Skeletal muscle tissue (tissue), 4 donors: Measurements from ENCODE around the gene TFPI. TPM values are rescaled to one million over a fixed set of nuclear protein-coding genes. Genes with fewer than 3 reads are reported as not detected.

Experiments
- H3K27ac ChIP-seq: one replicate; pipeline ENCODE4 v1.7.0; 2013; ENCODE audit warnings: mild to moderate bottlenecking, low read depth, low read length, inconsistent platforms
- H3K27me3 ChIP-seq, 3 donors: one replicate each; pipeline ENCODE4 v1.7.0; 2013; ENCODE audit warnings: low read length in 3 of 3; ENCODE audit not compliant: control insufficient read depth in 3 of 3, insufficient read depth in 3 of 3
- H3K36me3 ChIP-seq, 3 donors: one replicate each; pipeline ENCODE4 v1.7.0; 2013; ENCODE audit warnings: low read length in 3 of 3; ENCODE audit not compliant: control insufficient read depth in 3 of 3, insufficient read depth in 3 of 3
- H3K4me1 ChIP-seq, 3 donors: one replicate each; pipeline ENCODE4 v1.7.0; 2013; ENCODE audit warnings: low read length in 3 of 3, mild to moderate bottlenecking in 3 of 3; ENCODE audit not compliant: control insufficient read depth in 3 of 3, insufficient read depth in 3 of 3
- H3K4me3 ChIP-seq, 3 donors: one replicate each; pipeline ENCODE4 v1.7.0; 2013; ENCODE audit warnings: low read length in 3 of 3
- H3K9ac ChIP-seq, 3 donors: one replicate each; pipeline ENCODE4 v1.7.0; 2013; ENCODE audit warnings: low read length in 3 of 3, mild to moderate bottlenecking in 3 of 3, moderate library complexity in 2 of 3, low read depth in 1 of 3
- H3K9me3 ChIP-seq, 3 donors: one replicate each; pipeline ENCODE4 v1.7.0; 2013; ENCODE audit warnings: low read length in 3 of 3; ENCODE audit not compliant: control insufficient read depth in 3 of 3
- total RNA-seq: library from RNA; depleted of rRNA; stranded (reverse); fragments of >200 nt; gene quantifications from one replicate; pipeline ENCODE4 v1.2.3, GENCODE V29; 2014
- donor health status: Osteomylitis.

Gene TFPI
- total RNA-seq, 1 donor from 2014 or later = 47.0 TPM

DNA sequence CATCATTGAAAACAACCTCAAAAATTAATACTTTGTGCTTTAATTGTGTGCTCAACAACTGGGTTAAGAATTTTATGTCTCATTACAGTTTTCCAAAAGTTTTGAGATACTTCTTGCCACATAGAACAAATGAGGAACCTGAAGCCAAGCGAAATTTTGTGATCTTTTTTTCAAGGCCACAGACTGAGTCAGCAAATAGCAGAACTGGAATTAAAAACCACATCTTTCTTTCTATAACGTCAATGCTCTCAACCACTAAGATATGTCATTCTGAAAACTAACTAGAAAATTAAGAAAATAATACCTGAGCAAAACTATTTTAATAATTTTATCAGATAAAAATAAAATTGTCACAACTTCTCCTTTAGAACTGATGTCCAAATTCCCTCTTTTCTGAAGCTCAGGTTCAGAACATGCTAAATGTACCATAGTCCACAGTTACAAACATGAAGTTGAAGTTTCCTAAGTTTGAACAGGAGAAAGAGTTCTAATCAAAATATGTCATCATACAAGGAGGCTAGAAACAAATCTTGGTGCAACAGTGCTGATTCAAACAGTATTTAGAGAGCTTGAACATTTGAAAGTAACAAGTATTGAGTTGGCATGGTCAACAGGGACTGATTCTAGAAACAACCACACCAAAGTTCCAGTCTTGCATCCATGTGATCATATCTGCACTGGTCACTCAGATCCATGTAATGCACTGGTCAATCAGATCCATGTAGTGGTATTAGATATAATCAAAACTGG, 78.6 kb downstream of the TFPI start:
- Histone ChIP-seq H3K27ac (no peak overlapping the region), H3K36me3 (no peaks in the 10 kb centered on the region), H3K4me1 (no peaks in the 10 kb centered on the region), H3K27me3 (no peaks in the 10 kb centered on the region), H3K9me3 (no peaks in the 10 kb centered on the region), H3K9ac (no peak overlapping the region), H3K4me3 (no peak overlapping the region)

DNA sequence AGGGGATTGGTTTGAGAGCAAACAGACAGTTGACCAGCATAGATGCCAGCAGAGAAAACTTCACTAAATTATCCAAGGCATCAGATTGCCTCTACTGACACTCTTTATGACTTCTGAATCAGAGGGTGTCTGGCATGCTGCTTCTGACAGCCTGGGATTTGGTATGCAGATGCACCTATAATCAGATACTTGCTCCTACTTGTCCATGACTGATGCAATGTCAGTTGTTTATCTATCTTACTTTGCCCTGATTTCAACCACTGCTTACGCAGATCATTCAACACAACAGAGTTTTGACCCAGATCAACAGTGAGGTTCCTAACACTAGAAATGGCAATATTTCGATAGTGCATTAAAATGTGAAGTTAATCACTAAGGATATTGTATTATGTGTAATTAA, 83.5 kb downstream of the TFPI start:
- Histone ChIP-seq H3K27ac (no peak overlapping the region), H3K36me3 (peaks cover 0 to 4% (median 0%) of the 10 kb centered on the region in 3 donors), H3K9me3 (no peaks in the 10 kb centered on the region)

DNA sequence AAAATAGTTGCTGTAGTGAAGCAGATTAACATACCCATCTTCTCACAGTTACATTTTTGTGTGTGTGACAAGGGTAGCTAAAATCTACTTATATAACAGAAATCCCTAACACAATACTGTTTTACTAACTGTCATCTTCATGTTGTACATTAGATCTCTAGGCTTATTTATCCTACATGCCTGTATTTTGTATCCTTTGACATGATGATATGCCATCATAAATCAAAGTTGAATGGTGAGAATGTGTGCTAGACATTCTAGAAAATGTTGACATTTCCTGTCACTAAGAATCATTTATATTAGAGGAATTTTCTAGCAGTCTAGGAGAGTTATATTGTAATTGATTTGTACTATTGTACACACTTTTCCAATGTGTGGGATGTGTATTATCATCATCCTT, 84.7 kb downstream of the TFPI start:
- H3K27ac ChIP-seq = no peak overlapping the region
- no peaks in the 10 kb centered on the region for H3K9me3 ChIP-seq
- no peak overlapping the region for H3K4me3 ChIP-seq
- no peaks in the 10 kb centered on the region for H3K4me1 ChIP-seq
- H3K36me3 ChIP-seq = peaks cover 0 to 4% (median 0%) of the 10 kb centered on the region in 3 donors
- H3K9ac ChIP-seq = no peak overlapping the region
- H3K27me3 ChIP-seq = no peaks in the 10 kb centered on the region

More for the DNA sequence above, 83.5 kb downstream of the TFPI start:
- no peak overlapping the region for H3K9ac ChIP-seq
- H3K4me1 ChIP-seq = no peaks in the 10 kb centered on the region
- no peak overlapping the region for H3K4me3 ChIP-seq
- no peaks in the 10 kb centered on the region for H3K27me3 ChIP-seq

DNA sequence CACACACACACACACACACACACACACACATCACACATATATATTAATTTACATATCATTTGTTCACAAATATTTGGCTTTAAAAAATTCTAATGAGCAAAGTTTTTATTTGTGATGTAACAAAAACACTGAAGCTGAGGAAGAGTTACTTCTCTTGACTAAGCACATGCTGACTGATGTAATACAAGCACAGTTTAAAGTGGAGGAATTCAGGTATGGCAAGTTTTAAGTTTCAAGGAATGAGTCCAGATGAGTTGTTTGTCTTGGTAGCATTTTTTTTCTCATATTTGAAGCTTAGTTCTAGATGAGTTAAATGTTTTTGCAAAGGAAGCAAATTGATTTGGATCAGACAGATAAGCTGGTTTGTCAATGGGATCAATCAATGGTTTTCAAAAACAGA, 86.0 kb downstream of the TFPI start:
- Histone ChIP-seq H3K36me3 (peaks cover 0 to 4% (median 0%) of the 10 kb centered on the region in 3 donors), H3K4me1 (no peaks in the 10 kb centered on the region), H3K4me3 (no peak overlapping the region), H3K9ac (no peak overlapping the region), H3K27me3 (no peaks in the 10 kb centered on the region), H3K9me3 (no peaks in the 10 kb centered on the region), H3K27ac (no peak overlapping the region)

- H3K27ac ChIP-seq = no peak overlapping the region
- H3K9me3 ChIP-seq = no peaks in the 10 kb centered on the region
- no peak overlapping the region for H3K4me3 ChIP-seq
- no peak overlapping the region for H3K9ac ChIP-seq
- peaks cover 0 to 4% (median 0%) of the 10 kb centered on the region in 3 donors for H3K36me3 ChIP-seq
- H3K27me3 ChIP-seq = no peaks in the 10 kb centered on the region
- no peaks in the 10 kb centered on the region for H3K4me1 ChIP-seq
Observed at GRCh38 chr2:187466129-187466792, 88.0 kb downstream of the TFPI start.

DNA sequence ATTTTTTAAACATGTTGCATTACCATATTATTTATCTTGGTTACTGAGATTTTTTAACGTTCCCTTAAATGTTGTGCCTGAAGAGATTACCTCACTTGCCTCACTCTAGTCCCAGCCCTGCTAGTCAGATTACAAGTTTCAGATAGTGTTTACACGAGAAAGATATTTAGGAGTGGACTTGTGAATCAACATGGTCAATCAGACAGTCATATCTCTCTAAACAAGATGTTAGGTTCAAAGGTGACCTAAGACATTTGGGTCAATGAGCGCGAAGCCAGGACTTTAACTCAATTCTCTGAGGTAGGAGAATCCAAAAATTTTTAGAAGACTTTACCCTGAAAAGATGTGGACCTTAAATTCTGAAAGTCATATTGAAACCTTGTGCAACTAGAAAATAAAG, 91.4 kb downstream of the TFPI start:
- no peak overlapping the region for H3K4me3 ChIP-seq
- no peaks in the 10 kb centered on the region for H3K4me1 ChIP-seq
- H3K27me3 ChIP-seq = no peaks in the 10 kb centered on the region
- peaks cover 0 to 4% (median 0%) of the 10 kb centered on the region in 3 donors for H3K36me3 ChIP-seq
- H3K9me3 ChIP-seq = no peaks in the 10 kb centered on the region
- H3K9ac ChIP-seq = no peak overlapping the region
- H3K27ac ChIP-seq = no peak overlapping the region

DNA sequence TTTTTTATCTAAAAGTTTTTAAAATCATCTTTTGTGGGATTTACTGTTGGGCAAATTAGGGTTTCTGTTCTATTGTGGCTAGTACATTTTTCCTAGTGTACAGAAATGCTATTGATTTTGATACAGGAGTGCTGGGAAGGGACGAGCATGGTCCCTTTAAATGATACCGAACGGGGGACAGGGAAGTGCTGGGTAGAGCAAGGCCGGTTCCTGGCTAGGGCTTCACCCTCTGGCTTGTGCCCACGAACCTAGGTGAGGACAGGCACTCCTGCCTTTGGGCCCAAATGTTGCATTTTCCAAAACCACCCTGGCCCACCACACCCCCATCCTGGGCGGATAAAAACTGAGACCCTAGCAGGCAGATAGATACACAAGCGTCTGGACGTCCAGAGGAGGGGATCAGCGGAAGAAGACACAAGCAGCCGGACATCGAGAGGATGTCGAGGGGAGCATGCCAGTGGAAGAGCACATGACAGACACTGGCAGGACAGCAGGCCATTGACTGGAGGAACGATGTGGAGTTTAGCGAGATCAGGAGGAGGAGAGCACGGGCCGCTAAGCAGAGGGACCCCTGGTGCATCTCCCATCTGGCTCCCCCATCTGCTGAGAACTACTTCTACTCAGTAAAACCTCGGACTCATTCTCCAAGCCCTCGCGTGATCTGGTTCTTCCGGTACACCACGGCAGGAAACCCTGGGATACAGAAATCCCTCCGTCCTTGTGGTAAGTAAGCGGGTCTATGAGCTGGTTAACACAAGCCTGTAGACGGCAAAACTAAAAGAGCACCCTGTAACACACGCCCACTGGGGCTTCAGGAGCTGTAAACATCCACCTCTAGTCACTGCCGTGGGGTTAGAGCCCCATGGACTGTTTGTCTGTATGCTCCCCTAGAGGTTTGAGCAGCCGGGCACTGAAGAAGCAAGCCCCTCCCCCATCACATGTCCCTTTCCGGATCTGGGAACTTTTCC, 92.7 kb downstream of the TFPI start:
- Histone ChIP-seq H3K27ac (no peak overlapping the region), H3K4me1 (no peaks in the 10 kb centered on the region), H3K9ac (no peak overlapping the region), H3K9me3 (no peaks in the 10 kb centered on the region), H3K4me3 (no peak overlapping the region), H3K27me3 (no peaks in the 10 kb centered on the region), H3K36me3 (peaks cover 0 to 4% (median 0%) of the 10 kb centered on the region in 3 donors)

- no peaks in the 10 kb centered on the region for H3K36me3 ChIP-seq
- no peak overlapping the region for H3K9ac ChIP-seq
- no peak overlapping the region for H3K27ac ChIP-seq
- no peak overlapping the region for H3K4me3 ChIP-seq
- no peaks in the 10 kb centered on the region for H3K9me3 ChIP-seq
- no peaks in the 10 kb centered on the region for H3K27me3 ChIP-seq
- no peaks in the 10 kb centered on the region for H3K4me1 ChIP-seq
Observed at GRCh38 chr2:187459256-187459655, 95.0 kb downstream of the TFPI start.

GRCh38 chr2:187453078-187453641, 101.1 kb downstream of the TFPI start:
- Histone ChIP-seq H3K27me3 (no peaks in the 10 kb centered on the region), H3K36me3 (no peaks in the 10 kb centered on the region), H3K9me3 (no peaks in the 10 kb centered on the region), H3K4me1 (peaks cover 0 to 4% (median 0%) of the 10 kb centered on the region in 3 donors), H3K4me3 (no peak overlapping the region), H3K27ac (no peak overlapping the region), H3K9ac (no peak overlapping the region)
